Activated T-cell treated with anti-CD3 and anti-CD28 coated beads, Interleukin-2, amount 50 U/mL, for 1 hour (primary cell): ENCODE measurements around the gene RAB30.

Source experiments
- DNase-seq: peaks from one replicate; pipeline ENCODE4 v3.0.0-alpha.2; 2020

The RAB30 gene

GRCh38 chr11:83070044-83070701 lies 1.5 kb downstream of the RAB30 start:
- DNase-seq, result no peak

GRCh38 chr11:83069441-83070043 lies 2.2 kb downstream of the RAB30 start:
- no peak for DNase-seq

- no peak for DNase-seq
Measured at GRCh38 chr11:83068568-83068967, 3.1 kb downstream of the RAB30 start.

- no peak for DNase-seq
Measured at GRCh38 chr11:83064011-83064410, 7.7 kb downstream of the RAB30 start.

- DNase-seq, result no peak
Measured at GRCh38 chr11:83063073-83063754, 8.5 kb downstream of the RAB30 start.

GRCh38 chr11:83061883-83062282 lies 9.8 kb downstream of the RAB30 start:
- no peak for DNase-seq

- no peak for DNase-seq
Measured at GRCh38 chr11:83060965-83061364, 10.7 kb downstream of the RAB30 start.

- DNase-seq, result no peak
Measured at GRCh38 chr11:83057721-83058120, 14.0 kb downstream of the RAB30 start.

- no peak for DNase-seq
Measured at GRCh38 chr11:83056611-83057010, 15.1 kb downstream of the RAB30 start.

GRCh38 chr11:83056204-83056603 lies 15.5 kb downstream of the RAB30 start:
- DNase-seq, result no peak

- DNase-seq, result no peak
Measured at GRCh38 chr11:83054904-83055380, 16.8 kb downstream of the RAB30 start.

- no peak for DNase-seq
Measured at GRCh38 chr11:83054001-83054400, 17.7 kb downstream of the RAB30 start.

GRCh38 chr11:83051760-83052671 lies 19.7 kb downstream of the RAB30 start:
- DNase-seq, result no peak

- no peak for DNase-seq
Measured at GRCh38 chr11:83047515-83048225, 24.0 kb downstream of the RAB30 start.

GRCh38 chr11:83046621-83047172 lies 25.0 kb downstream of the RAB30 start:
- no peak for DNase-seq

GRCh38 chr11:83044958-83045712 lies 26.6 kb downstream of the RAB30 start:
- no peak for DNase-seq

- DNase-seq, result no peak
Measured at GRCh38 chr11:83042964-83043711, 28.6 kb downstream of the RAB30 start.

- no peak for DNase-seq
Measured at GRCh38 chr11:83041126-83041525, 30.6 kb downstream of the RAB30 start.

GRCh38 chr11:83039566-83039965 lies 32.1 kb downstream of the RAB30 start:
- no peak for DNase-seq

- no peak for DNase-seq
Measured at GRCh38 chr11:83037877-83038276, 33.8 kb downstream of the RAB30 start.

- DNase-seq, result no peak
Measured at GRCh38 chr11:83036701-83037100, 35.0 kb downstream of the RAB30 start.
